Measurements from ENCODE around the gene GPR107. TPM values are rescaled to one million over a fixed set of nuclear protein-coding genes. Genes with fewer than 3 reads are reported as not detected.

Gene GPR107
- total RNA-seq, 2 experiments from 2014 or later = 19.6 to 20.4 TPM

DNA sequence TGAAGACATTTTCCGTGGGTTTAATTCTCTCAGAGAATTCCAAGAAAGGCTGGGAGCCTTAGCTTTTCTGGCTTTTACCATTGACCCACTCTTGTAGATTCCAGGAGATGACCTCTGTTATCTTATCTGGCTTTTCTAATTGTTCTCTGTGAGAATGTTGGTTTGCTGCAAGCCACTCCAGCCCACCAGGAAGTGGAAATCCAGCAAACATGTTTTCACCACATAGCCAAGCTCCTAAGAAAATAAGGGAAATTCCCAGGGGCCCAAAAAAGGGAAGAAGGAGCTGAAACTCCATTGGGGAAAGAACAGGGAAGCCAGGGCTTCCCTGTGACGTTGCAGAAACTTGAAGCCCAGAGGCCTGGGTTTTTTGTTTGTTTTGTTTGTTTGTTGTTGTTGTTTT is 19.7 kb downstream of the GPR107 start:
- ChIA-PET CTCF (no interaction called here), POLR2A (no interaction called here)

DNA sequence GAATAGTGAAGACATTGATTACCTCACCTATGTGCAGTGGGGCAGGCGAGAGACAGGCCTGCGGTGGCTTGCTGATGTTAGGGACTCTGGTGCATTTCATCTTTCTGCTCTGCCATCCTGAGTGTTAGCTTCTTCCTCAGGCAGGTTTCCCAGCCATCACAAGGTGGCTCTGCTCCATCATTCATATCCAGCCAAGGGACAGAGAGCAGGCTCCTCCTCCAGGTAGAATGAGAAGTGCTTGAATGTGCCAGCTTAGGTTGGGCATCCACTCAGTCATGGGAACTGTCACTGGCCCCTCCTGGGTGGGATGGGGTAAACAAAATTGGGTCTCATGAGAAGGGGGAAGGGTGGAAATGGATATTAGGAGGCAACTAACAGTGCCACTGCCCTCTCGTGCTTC is 24.8 kb downstream of the GPR107 start:
- CTCF ChIA-PET = no interaction called here
- POLR2A ChIA-PET = no interaction called here

DNA sequence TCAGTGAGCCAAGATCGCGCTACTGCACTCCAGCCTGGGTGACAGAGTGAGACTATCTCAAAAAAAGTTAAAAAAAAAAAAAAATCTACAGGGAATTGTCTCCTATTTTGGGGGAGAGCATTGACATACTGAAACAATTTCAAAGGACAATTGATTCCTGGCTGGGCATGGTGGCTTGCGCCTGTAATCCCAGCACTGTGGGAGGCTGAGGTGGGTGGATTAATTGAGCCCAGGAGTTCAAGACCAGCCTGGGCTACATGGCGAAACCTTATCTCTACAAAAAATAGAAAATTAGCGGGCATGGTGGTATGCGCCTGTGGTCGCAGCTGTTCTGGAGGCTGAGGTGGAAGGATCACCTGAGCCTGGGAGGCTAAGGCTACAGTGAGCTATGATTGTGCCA is 30.6 kb downstream of the GPR107 start:
- ChIA-PET CTCF (no interaction called here), POLR2A (interaction anchor here (0.6 kb wide), 1 partner anchor 13 kb away, joined by 3 read pairs; no protein-coding TSS in a partner anchor)

DNA sequence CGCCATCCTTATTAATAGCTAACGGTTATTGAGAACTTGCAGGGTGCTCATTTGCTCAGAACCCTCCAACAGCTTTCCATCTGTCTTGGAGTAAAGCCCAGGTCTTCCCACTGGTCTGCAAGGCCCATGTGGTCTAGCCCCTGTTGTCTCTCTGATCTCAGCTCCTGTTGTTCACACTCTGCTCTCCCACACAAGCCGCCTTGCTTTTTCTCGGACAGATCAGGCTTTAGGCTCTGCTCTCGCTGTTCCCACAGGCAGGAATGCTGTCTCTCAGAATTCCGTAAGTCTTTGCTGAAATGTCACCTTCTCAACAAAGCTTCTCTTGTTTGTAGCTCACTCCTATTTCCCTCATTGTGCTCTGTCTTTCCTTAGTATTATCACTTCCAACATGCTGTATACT is 34.3 kb downstream of the GPR107 start:
- POLR2A ChIA-PET = no interaction called here
- CTCF ChIA-PET = interaction anchor here (0.6 kb wide), 1 partner anchor 177 kb away, joined by 3 read pairs; no protein-coding TSS in a partner anchor

- ChIA-PET CTCF (no interaction called here), POLR2A (no interaction called here)
Observed at GRCh38 chr9:130089141-130089540, 35.4 kb downstream of the GPR107 start.

DNA sequence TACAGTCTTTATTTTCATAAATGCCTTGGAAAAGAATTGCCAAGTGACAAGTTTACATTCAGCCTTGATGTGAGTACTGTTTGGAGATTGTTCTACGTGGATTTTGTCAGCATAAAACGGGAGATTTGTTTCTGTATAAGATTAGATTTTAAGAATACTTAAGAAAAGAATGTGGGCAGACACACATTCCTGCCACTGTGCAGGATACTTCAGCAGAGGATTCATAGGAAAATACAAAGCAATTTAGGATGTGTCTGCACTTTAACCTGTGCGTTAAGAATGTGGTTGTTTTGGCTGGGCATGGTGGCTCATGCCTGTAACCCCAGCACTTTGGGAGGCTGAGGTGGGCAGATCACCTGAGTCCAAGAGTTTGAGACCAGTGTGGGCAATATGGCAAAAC is 37.2 kb downstream of the GPR107 start:
- ChIA-PET POLR2A (no interaction called here), CTCF (no interaction called here)

GRCh38 chr9:130092910-130093309 is 39.2 kb downstream of the GPR107 start:
- ChIA-PET POLR2A (no interaction called here), CTCF (no interaction called here)

DNA sequence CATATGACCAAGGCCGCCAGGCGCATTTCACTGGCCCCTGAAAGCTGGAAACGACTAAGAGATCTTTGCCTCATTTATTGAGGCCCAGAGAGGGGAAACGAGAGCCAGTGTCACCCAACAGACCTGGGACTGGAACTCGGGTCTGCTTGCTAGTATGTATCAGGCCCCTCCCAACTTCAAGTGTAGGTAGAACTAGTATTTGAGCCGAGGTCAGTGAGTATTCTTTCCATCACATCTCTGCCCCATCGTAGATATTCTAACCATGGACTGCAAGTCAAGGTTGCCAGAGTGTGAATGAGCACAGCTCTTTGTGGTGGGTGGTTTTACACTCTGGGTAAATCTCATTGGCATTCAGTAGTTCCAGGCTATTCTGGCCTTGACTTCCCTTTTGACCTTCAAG is 42.2 kb downstream of the GPR107 start:
- ChIA-PET POLR2A (no interaction called here), CTCF (no interaction called here)

GRCh38 chr9:130100681-130101080 is 47.0 kb downstream of the GPR107 start:
- ChIA-PET POLR2A (no interaction called here), CTCF (interaction anchor here (1.5 kb wide), 2 partner anchors 47 to 363 kb away, joined by 4 to 6 read pairs; partner anchors contain the start of gene GPR107)

- POLR2A ChIA-PET = no interaction called here
Observed at GRCh38 chr9:130101915-130102314, 48.2 kb downstream of the GPR107 start.

DNA sequence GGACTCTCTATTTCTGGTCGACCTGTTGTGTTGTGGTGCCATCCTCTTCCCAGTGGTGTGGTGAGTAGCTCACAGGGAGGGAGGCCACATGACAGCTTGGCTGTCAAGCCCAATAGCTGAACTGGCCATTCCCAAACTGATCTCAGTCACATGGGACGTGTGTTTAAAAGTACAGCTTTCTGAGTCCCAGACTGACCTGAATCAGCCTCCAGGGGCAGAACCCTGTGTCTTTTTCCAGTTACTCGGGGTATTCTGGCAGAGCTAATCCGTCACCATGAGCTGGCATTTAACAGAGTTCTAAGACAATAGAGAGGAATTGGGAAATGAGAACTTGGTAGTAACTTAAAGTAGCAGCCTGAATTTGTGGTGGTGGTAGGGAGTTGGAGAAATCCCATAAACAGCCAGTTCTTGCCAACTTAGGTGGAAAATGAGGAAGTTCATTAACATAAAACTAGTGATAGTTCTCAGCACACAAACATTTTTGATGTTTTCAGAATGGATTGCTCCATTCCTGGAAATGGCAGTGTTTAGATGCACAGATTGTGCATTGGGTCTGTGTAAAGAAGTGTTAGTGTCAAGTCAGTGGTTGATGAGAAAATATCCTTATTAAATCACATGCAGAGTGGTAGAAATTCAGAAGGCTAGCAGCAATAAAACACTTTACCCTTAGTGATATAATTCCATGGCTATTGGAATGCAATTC is 50.9 kb downstream of the GPR107 start:
- POLR2A ChIA-PET = no interaction called here
- CTCF ChIA-PET = no interaction called here

More at GRCh38 chr9:130101915-130102314, 48.2 kb downstream of the GPR107 start:
- CTCF ChIA-PET = interaction anchor here (1.5 kb wide), 1 partner anchor 48 kb away, joined by 6 read pairs; the partner anchor contains the start of gene GPR107

DNA sequence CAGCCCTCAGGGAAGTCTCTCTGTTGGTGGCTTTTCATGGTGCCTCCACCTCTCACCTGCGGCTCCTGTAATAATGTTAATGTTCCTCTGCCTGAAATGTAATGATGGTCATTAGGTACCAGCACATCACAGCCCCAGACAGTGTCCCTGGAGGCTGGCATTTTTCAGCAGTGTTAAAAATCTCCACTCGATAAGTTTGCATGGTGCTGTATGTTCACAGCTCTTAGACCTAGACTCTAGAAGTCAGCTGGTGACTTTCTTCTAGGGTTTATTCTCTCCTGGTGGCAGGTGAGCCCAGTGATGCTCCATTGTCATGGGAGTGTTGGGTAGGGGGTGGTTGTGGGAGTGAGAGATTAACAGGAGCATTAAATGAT is 53.1 kb downstream of the GPR107 start:
- CTCF ChIA-PET = interaction anchor here (0.6 to 4.2 kb wide), 19 partner anchors 9 to 268 kb away, joined by 3 to 34 read pairs (median 4); no protein-coding TSS in a partner anchor
- POLR2A ChIA-PET = interaction anchor here (0.6 kb wide), 1 partner anchor 130 kb away, joined by 4 read pairs; no protein-coding TSS in a partner anchor

DNA sequence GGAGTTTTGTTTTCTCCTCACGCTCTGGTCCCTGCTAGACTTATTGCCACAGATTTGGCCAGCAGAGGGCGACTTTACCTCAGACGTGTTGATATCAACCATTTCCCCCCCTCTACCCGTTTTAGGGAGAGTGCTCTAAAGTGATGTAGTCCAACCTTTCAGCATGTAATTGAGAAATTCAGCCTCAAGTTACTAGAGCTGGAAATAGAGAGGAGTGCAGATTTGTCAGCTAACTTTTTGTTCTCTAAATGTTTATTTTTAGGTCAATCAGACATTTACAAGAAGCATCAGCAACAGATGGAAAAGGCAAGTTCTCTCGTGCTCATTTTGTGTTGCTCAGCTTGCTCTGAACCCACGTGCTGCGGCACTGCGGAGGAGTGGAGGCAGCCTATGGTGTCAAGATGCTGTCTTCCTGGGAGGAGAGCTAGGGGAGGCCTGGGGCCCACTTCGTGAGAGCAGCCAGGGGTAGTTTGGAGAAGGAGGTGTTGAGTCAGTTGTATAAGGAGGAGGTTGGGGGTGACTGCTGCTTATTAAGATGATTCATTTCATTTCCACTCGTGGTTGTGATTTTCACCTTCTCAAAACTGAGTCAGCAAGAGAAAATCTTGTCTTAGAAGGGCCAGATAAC is 53.6 kb downstream of the GPR107 start:
- ChIA-PET POLR2A (interaction anchor here (0.6 to 1.1 kb wide), 2 partner anchors 20 to 222 kb away, joined by 3 to 4 read pairs; no protein-coding TSS in a partner anchor), CTCF (interaction anchor here (0.6 to 4.2 kb wide), 23 partner anchors 9 to 310 kb away, joined by 3 to 34 read pairs (median 4); no protein-coding TSS in a partner anchor)

GRCh38 chr9:130107955-130108354 is 54.2 kb downstream of the GPR107 start:
- ChIA-PET CTCF (interaction anchor here (0.6 to 4.2 kb wide), 20 partner anchors 8 to 309 kb away, joined by 3 to 34 read pairs (median 4); no protein-coding TSS in a partner anchor), POLR2A (interaction anchor here (0.6 to 1.1 kb wide), 2 partner anchors 20 to 223 kb away, joined by 3 to 4 read pairs; no protein-coding TSS in a partner anchor)

DNA sequence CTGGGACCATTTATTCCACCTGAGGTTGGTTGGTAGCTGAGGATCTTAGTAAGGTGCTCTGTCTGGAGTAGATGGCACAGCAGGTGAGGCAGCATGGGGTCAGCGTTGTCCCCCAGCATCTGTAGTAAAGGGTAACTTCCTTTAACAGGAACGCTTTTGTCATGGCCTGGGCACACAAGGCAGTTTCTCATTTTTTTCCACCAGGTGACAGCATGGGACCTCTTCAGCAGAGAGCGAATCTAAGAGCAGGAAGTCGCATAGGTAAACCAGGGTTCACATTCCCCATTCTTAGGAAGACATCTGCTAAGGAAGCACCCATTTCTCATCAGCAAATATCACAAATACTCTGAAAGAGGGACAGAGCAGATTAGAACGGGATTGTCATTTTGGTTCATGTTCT is 56.5 kb downstream of the GPR107 start:
- ChIA-PET POLR2A (no interaction called here), CTCF (no interaction called here)

- ChIA-PET CTCF (interaction anchor here (2.1 kb wide), 1 partner anchor 125 kb away, joined by 8 read pairs; no protein-coding TSS in a partner anchor), POLR2A (interaction anchor here (0.5 kb wide), 1 partner anchor 154 kb away, joined by 6 read pairs; no protein-coding TSS in a partner anchor)
Observed at GRCh38 chr9:130110596-130111021, 56.9 kb downstream of the GPR107 start.

DNA sequence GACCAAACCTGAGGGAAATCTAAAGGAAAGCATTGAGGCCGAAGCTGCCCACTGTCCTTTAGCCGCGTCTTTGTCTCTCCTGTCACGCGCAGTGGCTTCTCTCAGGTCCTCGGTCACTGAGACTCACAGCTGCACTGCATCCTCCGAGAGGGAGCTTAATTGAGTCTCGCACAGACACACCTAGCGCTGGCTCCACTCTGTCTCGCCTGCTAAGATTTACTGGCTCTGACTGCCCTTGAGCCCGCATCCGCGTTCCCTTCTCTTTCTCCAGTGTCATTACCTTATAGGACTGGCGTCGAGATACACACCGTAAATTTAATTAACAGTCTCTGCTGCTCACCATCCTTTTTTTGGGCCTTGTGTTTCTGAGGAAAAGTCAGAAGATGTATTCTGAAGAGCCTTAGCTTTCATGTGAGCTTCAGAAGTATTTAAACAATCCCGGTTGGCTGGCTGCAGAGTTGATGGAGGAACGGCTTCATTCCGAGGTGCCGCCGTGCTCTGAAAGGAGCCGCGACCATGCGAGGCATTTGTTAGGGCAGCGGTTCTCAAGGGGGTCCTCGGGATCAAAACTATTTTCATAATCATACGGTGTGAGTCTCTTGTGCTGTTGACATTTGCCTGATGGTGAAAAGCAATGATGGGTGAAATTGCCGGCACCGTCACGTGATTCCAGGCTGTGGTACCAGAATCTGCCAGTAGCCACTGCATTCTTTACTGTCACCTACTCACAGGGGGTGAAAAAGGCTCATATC is 58.3 kb downstream of the GPR107 start:
- POLR2A ChIA-PET = interaction anchor here (0.7 kb wide), 1 partner anchor 143 kb away, joined by 5 read pairs; no protein-coding TSS in a partner anchor
- CTCF ChIA-PET = interaction anchor here (0.6 to 2.1 kb wide), 3 partner anchors 16 to 124 kb away, joined by 3 to 8 read pairs (median 3); no protein-coding TSS in a partner anchor

DNA sequence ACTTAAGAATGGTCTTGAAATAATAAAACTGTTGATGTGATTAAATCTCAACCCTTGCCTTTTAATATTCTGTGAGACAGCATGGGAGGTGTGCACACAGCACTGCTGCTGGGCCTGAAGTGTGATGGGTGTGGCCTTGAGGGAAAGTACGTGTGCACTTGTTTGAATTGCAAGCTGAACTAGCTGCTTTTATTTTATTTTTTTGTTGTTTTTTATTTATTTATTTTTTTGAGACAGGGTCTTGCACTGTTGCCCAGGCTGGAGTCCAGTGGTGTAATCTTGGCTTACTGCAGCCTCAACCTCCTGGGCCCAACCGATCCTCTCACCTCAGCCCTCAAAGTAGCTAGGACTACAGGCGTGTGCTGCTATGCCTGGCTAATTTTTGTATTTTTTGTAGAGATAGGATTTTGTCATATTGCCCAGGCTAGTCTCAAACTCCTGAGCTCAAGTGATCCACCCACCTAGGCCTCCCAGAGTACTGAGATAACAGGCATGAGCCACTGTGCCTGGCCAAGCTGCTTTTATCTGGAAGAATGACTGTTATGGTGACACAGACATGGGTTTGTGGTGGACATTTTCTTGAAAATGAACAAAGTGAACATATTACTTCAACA is 58.9 kb downstream of the GPR107 start:
- CTCF ChIA-PET = interaction anchor here (1.3 to 2.1 kb wide), 2 partner anchors 35 to 123 kb away, joined by 3 to 8 read pairs; no protein-coding TSS in a partner anchor
- POLR2A ChIA-PET = no interaction called here

GRCh38 chr9:130114741-130115140 is 61.0 kb downstream of the GPR107 start:
- CTCF ChIA-PET = interaction anchor here (1.4 kb wide), 1 partner anchor 122 kb away, joined by 3 read pairs; no protein-coding TSS in a partner anchor

More at GRCh38 chr9:130114741-130115140, 61.0 kb downstream of the GPR107 start:
- POLR2A ChIA-PET = no interaction called here

Data from activated CD8-positive, alpha-beta memory T cell treated with anti-CD3 and anti-CD28 coated beads for 36 hours (primary cell).